SW480 (cell line): ENCODE data around the gene PHF5A.
A peak's percentile ranks its signal among the peaks of the same experiment; 100 is the strongest.
"Not testable (repeated sequence)": the region's sequence is repeated elsewhere in the genome, so short reads cannot be mapped to it uniquely, and the experiment has no call there.

Source experiments
- DNase-seq: peaks from one replicate; pipeline ENCODE4 v3.0.0-alpha.2; 2016; ENCODE audit warnings: low spot score

Gene PHF5A

DNA sequence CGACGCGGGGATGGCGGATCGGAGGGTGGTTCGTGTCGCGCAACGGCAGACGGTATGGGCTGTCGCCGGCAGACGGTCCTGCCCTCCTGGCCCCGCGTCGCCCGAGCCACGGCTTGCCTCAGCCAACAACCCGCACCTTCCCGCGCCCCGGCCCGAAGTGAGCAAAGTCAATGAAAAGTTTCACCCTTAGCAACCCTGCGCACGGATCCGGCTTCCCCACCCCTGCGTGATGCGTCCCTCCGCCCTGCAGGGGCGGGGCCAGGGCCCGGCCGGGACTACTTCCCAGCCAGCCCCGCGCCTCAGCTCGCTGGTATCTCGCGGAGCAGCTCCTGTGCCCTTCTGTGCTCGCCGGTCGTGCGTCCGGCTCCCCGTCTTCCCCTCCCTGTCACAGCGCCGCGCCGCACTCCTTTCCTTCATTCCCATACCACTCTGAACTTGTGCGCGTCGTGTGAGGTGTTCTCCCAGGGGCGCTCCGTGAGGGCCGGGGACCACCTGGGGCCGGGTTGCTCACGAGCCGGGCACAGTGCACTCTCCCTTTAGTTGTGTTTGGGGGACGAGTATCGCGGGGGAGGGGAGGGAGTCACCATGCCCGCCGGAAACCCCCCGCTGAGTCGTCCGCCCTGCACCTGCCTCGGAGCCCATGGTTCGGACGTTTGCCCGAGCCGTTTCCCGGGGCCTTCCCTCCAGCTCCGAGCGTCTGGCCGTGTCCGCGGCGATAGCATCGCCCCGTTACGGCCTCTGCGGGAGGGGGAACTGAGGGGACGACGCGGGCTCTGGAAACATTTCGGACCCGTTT lies 21.7 kb downstream of the PHF5A start, which contains the start of gene TOB2:
Gene TOB2 (minus strand): TSS at position 163 of the 796 bp plus-strand sequence. CDS start 9,456 bp downstream, outside the sequence.
- peak; percentile 94 for DNase-seq

DNA sequence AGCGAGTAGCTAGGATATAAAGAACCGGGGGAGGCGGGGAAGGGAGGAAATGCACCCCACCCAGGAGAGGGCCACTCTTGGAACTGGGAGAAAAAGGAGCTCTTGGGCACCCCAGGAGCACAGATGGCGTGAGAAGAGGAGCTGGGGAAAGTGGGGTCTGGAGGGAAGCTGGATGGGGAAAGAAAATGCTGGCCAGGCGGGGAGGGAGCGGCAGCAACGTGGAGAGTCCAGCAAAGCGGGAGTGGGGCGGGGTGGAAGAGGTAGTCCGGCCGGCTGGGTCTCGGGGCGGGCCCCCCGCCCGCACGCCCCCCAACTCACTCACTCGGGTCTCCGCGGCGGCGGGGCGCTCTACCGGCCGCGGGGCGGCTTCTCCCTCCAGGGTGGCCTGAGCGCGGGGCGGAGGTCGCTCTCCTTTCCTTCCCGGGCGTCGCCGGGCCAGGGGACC lies 22.4 kb downstream of the PHF5A start:
- peak; percentile 16 for DNase-seq

DNA sequence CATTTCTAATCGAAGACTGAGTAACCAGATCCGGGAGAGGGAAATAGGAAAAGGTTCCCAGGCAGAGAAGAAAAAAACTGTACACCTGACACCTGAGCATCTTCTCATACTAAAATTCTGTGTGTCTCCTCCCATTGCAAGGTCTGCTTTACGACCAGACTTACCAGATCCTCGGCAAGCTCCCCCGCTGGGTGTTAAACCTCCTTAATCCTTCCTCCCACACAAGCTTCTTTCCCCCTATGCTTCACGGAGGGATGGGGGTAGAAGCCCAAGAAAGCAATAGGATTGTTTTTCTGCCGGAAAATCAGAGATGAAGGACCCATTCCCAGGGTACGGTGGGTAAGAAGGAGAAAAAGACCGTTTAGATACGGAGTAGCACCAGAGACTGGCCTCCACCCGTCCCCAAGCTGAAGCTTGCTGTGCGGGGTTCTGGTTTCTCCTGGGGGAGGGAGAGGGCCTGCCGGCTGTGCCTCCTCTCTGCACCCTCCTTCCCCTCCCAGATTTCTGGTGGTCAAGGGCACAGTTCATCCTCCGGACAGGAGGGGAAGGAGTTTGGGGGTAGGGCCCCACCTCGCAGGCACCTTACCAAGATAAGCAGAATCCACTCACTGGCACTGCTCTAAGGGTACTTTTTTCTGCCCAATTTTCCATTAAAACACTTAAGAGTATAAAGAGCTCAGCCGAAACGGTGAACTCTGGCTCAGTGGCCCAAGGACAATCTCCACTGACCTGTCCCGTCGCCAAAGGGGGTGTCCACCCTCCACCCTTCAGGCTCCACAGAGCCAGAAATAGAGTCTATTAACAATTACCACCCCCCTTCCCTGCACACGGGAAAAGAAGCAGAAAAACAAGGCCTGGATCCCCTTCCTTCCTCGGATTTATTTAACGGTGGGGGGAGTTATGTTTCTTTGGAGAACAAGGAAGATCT lies 23.1 kb downstream of the PHF5A start:
- DNase-seq: peak; percentile 56

DNA sequence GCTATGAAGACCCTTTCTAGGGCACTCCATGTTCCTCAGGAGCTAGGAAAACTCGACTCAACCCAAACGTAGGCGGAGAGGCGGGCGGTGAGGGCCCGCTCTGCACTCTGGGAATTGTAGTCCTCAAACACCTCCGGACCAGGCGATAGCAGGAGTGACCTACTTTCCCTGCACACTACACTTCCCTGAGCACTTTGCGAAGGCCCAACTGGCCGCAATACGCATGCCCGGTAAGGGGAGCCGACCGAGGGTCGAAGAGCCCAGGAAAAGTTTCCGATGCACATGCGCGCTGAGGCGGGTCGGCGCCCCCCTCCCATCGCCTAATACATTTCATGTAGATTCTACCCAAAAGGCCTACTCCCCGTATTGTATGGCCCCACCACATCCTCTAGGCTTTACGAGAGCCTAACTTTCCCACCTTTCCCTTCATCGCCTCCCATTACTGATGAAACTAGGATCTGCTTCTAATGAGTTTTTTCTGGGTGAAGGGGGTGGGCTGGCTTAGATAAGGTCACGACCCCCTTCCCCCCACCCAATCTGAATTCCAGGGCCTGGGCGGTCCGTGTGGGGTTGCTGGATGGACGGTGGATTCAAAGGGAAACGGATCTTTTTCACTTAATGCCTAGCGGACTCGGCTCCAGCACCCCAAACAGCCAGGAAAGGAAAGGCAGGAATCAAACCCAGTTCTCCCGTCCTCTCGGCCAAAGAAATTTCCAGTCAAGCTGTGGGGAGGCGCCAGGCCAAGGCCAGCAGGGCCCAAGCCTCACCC lies 23.9 kb downstream of the PHF5A start:
- DNase-seq: peak; percentile 96

DNA sequence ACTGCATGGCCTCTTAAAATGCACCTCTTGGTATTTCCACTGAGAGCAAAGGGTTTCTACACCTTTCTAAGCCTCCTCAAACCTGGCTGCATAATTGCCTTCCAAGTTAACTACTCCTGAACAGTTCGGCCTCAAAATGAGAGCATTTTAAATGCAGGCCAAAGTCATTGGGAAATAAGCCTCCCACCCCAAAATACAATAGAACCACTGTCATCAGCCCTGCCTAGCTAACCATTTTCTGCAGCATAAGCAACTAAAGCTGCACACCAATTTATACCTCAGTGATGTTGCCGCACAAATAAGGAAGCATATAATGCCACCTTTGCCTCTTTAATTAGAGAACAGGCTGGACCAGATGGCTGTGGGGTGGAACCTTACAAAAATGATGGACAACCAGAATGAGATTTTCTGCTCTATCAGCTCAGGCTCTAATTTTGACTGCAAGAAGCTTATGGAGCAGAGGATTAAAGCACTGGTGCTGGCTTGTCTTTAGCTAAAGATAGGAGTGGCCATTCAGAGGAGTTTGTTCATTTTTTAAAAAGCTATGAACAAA lies 26.2 kb downstream of the PHF5A start:
- no peak for DNase-seq

DNA sequence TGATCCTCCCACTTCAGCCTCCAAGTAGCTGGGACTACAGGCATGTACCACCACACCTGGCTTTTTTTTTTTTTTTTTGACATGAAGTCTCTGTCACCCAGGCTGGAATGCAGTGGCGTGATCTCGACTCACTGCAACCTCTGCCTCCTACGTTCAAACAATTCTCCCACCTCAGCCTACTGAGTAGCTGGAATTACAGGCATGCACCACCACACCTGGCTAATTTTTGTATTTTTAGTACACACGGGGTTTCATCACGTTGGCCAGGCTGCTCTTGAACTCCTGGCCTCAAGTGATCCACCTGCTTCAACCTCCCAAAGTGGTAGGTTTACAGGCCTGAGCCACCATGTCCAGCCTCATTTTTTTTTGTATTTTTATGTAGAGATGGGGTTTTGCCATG lies 28.0 kb downstream of the PHF5A start:
- not testable (repeated sequence) for DNase-seq

DNA sequence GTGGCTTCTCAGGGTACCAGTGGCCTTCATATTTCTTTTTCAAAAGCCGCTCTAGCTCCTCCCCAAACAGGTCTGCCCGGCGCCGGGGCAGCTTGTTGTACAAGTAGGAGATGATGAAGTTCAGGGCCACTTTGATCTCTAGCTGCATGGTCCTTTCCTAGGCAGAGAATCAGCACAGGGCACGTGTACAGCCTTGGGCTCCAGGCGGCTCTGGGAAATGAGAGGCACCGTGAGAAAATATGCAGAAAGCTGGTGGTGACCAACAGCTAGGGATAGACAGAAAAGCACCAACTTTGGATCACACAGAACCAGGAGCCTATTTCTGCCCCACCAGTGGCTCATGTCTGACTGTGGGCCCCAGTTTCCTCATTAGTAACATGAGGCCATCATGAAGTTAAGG lies 31.3 kb downstream of the PHF5A start:
- DNase-seq: no peak

DNA sequence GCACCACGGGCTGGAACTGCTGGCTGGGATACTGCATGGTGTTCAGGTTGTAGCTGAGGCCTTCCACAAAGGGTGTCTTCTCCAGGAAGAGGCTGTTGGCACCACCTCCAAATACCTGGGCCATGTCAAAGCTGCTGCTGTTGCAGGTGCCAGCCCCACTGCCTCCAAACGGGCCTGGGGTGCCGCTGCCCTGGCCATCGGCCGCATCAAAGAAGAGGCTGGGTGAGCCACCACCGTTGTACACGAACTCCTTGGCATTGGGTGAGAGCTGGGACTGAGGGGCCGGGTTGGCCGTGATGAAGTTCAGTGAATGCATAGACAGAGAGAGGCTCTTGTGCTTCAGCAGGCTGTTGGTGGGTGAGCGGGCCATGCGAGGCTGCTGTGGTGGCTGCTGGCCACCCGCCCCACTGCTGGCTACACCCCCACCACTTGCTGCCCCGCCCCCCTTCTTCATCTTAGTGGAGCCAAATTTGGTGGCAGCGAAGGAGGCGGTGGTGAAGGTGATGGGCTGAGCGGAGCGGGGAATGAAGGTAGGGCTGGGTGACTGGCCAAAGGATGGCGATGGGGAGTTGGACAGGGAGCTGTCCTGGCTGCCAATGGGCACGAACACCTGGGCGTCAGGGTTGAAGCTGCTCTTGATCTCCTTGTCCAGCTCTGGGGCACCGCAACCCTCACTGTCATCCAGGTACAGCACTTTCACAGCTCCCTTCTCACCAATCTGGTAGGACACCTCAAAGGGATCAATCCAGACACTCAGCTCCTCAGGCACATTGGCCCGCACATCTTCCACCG lies 32.0 kb downstream of the PHF5A start:
- no peak for DNase-seq

DNA sequence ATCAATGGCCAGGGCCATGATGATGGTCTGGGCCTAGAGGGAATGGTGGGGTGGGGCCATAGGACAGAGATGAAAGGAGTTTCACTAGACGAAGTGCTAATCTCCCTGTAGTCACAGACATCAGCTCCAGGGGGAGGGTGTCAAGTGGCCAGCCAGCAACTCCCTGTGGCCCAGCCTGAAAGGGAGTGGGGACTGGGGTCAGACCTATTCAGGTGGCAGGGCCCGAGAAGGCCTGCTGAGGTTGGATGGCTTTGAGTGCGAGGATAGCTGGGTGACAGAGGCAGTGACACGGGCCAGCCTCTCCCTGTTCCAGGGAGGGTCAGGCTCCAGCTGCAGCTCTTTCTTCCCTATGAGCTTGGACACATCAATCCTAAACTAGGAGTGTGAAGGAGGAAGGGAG lies 32.9 kb downstream of the PHF5A start:
- DNase-seq: no peak

DNA sequence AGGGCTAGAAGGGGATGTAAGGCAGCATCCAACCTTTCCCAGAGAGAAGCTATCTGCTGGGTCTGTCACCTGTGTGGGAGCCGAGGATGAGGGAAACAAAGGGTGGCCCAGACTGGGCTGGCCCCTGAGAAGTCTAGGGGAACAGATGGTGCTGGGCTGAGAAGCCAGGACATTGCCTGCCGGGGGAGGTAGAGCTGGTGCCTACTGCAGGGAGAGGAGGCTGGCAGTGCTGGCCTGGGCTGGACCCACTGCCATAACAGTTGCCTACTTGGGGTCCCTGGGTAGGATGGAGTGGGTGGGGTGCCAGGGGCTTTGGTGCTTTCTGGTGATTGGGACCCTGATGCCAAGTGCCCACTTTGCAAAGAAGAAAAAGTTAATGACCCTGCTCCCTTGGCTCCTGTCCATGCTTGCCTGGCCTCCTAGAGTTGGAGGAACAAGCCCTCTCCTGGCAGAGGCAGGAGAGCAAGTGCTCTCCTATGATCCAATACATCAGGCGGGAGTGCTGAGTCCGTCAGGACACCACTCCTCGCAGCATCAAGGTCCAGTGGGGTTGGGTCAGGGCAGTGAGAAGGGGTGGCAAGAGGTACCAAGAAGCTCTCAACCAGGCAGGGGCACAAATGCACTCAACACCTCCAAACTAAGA lies 34.0 kb downstream of the PHF5A start:
- DNase-seq: not testable (repeated sequence)

DNA sequence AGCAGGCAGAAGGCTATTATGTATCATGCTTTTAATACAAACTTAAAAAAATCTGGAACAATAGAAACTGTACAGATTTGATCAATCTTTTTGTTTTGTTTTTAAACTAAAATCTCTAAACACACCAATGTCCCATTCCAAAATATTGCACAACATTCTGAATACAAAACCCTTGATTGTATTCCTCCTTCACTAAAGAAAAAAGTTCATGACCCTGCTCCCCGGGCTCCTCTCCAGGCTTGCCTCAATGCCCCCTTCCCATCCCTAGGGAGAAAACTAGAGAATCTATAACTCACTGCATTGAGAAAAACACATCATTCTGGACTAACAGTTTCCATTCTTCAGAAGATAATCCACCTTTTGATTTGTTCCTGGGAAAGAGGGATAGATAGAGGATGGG lies 35.0 kb downstream of the PHF5A start:
- DNase-seq: not testable (repeated sequence)

DNA sequence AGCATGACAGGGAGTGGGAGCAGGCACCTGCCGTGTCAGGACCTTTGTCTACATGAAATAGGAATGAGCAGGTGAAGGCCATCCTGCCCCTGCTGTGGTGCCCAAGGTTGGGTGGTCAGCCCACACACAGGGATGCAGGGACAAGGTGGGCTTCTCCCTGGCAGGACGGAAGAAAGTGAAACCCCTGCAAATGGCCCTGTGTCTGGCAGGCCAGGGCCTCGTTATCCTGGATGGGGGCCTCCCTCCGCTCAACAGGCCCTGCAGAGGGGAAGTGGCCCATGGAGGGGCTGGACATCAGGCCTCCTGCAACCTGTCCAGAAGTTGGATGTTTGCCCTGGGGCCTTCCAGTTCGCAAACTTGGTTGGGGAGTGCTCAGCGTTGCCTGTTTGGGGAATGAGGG lies 36.8 kb downstream of the PHF5A start:
- no peak for DNase-seq

DNA sequence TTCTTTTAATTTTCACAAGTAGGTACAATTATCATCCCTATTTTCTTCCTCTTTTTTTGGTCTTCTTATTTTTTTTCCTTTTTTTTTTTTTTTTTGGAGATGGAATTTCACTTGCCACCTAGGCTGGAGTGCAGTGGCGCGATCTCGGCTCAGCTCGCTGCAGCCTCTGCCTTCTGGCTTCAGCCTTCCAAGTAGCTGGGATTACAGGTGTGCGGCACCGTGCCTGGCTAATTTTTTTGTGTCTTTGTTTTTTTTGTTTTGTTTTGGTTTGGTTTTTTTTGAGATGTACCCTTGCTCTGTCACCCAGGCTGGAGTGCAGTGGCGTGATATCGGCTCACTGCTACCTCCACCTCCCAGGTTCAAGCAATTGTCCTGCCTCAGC lies 38.5 kb downstream of the PHF5A start:
- DNase-seq: no peak

DNA sequence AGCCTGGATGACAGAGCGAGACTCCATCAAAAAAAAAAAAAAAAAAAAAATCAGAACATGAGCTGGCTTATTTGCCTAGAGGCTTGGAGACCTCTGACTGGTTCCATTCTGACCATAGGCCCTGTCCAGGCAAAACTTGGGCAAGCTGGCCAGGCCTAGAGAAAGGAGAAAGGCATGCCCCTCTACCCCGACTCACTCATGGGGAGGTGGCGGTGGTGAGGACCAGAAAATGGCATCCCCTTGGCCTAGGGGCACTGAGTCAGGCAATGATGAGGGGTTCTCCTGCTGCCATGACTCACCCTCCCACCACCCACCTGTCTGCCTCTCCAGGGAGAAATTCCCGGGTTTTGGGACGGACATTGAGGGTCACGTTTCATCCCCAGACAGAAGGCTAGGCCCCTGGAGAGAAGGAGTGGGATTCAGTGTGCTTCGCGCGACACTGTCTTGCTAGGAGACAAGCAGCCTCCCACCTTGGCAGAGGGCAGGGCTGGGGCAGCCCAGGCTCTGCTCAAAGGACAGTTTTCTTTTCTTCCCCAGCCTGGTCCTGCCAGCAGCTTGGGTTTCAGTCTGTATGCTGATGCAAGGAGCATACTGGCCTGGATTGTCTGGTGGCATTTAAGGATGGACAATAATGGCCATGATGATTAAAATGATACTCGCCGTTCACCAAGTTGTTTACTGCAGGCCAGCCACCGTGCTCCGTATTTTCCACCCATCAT lies 39.1 kb downstream of the PHF5A start:
- no peak for DNase-seq

DNA sequence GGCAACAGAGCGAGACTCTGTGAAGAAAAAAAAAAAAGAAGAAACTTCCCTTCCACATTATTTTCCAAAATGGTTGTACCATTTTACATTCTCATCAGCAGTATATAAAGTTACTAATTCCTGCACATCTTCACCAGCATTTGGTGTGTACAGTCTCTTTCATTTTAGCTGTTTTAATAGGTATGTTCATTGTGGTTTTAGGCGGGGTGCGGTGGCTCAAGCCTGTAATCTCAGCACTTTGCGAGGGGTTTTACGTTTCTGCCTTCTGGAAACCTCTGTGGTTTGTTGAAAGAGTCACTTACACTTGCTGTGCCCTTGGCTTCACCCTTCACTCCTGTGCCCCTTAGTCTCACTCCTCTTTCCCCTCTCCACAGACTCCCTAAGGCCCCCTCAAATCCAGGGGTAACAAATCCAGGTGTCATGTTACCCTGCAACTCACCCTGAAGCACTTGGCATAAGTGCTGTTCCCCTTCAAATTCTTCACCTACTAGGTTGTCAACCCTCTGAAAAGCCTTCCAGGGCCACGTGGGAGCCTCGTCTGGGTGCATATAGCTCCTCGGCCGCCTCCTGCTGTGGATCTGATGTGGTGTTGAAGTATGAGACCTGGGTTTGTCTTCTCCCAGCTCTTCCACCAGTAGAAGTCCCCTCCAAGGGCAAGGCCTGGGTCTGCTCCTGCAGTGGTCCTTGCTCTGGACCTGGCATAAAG lies 42.7 kb downstream of the PHF5A start:
- DNase-seq: no peak

DNA sequence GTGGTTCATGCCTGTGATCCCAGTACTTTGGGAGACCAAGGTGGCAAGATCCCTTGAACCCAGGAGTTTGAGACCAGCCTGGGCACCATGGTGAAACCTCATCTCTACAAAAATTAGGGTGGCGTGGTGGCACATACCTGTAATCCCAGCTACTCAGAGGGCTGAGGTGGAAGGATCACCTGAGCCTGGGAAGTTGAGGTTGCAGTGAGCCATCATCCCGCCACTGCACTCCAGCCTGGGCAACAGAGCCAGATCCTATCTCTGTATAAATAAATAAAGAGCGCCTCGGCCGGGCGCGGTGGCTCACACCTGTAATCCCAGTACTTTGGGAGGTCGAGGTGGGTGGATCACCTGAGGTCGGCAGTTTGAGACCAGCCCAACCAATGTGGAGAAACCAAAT lies 49.8 kb downstream of the PHF5A start:
- no peak for DNase-seq

DNA sequence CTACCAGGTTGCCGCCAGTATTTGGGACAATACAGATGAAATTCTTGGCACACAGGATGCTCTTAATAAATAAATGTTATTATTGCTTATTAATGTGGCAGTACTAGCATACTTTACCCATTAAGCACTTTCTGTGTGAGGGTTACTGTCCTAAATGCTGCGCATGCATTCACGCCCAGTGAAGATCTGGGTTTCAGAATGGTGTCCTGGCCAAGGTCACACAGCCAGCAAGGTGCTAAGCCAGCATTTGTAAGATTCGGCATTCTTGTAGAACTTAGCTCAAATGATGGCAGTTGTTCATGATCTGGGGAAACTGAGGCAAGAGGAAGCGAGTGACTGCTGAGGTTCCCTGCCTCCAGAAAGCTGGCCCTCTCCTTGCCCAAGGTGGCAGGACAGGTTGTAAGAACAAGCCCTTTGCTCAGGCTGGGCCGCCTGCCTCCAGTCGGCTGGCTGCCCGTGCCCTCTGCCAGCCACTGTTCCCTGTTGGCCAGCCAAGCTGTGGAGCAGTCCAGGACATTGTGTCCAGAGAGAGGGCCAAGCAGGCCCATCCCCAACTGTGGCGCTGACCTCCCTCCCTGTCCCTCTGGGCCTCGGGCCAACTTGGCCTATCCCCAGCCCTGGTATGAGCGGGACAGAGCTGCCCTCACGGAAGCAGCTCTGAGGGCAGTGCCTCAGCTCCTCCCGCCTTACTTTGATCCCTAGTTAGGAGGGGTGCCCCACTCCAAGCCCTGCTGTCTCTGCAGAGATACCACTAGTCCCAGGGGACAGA lies 50.7 kb downstream of the PHF5A start:
- no peak for DNase-seq

DNA sequence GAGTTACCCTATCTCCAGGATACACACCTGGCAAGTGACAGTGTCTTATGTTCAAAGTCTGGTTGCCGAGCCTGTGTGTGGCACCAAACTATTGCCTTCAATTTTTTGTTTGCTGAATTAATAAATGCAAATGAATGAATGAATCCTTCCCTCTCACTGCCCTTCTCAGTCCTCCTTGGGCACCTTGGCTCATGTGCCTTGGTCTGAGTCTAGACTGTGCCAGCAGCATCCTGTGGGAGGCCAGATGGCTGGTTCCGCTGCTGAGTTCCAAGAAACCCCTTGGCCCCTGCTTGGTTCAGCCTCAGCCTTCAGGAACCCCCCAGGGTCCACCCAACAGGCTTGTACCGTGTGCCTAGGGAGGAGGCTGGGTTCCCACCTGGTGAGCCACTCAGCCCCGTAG lies 52.9 kb downstream of the PHF5A start:
- no peak for DNase-seq
